HG02571 (cell line): ENCODE data around the gene AGBL4.
"Not testable (repeated sequence)": the region's sequence is repeated elsewhere in the genome, so short reads cannot be mapped to it uniquely, and the experiment has no call there.

ENCODE experiments used
- ATAC-seq: cut with Tn5 transposase; IDR thresholded peaks from one replicate; pipeline ENCODE4 v1.9.1; 2021; ENCODE audit warnings: mild to moderate bottlenecking, moderate library complexity; ENCODE audit not compliant: unreplicated experiment

AGBL4 gene

DNA sequence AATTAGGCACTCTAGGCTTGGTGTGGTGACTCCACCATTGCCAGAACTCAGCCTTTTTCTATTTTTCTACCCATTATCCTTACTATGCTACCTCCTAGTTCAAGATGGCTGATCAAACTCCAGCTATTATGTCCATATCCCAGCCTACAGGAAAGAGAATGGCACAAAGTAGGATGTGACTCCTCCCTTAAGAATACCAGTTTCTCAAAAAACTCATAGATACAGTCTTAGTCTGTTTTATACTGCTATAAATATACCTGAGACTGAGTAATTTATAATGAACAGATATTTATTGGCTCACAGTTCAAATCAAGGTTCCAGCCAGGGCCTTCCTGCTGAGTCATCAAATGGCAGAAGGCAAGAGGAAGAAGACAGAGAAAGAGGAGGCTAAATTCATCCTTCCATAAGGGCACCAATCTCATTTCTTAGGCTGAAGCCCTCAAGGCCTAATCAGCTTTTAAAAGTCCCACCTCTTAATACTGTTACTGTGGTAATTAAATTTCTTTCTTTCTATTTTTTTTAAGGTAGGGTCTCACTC, 704.3 kb downstream of the AGBL4 start:
- no peak for ATAC-seq

DNA sequence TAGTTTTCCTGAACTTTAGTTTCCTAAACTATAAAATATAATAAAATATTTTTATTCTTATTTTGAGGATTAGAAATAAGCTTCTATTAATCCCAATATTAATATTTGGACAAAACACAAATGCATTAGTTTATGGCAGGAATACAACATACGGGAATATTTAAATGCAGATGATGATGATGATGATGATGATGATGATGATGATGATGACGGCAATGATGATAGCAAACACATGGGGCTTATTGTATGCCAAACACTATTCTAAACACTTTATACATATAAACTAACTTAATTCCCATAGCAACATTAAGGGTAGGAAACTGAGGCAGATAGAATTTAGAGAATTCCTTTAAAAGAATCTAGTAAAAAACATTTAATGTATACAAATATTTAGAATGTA, 705.5 kb downstream of the AGBL4 start:
- no peak for ATAC-seq

DNA sequence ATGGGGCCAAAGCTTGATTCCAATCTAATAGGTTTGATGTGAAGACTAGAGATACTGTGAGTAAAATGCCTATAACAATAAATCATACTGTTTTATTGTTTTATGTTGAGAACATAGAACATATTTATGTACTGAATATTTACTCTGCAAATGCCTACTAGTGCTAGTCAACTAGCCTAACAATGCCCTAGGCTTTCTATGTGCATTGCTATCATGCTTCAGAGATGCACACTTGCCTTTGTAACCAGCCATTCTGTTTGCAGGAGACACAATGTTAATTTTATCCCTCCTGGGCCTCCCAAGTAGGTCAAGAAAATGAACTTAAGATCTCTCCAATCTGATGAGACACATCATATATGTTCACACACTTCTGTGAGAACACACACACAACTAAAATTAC, 716.3 kb downstream of the AGBL4 start:
- no peak for ATAC-seq

DNA sequence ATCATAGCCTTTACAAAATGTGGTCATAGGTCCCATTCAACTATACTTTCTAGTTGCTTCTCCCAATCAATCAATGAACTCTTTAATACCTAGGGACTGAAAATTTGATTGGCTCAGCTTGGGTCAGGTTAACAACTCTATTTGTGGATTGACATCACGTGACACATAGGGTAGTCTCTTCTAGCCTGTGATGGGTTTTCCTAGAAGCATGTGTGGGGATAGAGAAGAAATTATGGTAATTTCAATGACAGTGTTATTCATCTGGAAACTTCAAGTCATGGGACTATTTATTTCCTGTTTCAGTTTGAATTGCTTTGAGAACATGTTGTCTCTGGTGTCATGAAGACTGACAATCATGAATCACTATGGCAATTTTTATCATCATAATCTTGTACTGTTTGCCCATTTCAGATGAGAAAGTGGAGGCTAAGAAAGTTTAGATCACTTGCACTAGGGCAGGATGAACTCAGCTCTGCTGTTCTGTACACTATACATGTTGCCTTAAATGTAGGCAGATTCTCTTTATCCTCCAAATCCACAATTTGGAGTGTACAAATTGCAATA, 717.2 kb downstream of the AGBL4 start:
- ATAC-seq: no peak

DNA sequence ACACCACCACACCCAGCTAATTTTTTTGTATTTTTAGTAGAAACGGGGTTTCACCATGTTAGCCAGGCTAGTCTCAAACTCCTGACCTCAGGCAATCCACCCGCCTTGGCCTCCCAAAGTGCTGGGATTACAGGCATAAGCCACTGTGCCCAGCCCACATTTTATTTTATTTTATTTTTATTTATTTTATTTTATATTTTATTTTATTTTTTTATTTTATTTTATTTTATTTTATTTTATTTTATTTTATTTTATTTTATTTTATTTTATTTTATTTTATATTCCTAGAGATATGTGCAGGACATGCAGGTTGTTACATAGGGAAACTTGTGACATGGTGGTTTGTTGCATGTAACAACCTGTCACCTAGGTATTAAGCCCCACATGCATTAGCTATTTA, 721.4 kb downstream of the AGBL4 start:
- ATAC-seq: not testable (repeated sequence)

DNA sequence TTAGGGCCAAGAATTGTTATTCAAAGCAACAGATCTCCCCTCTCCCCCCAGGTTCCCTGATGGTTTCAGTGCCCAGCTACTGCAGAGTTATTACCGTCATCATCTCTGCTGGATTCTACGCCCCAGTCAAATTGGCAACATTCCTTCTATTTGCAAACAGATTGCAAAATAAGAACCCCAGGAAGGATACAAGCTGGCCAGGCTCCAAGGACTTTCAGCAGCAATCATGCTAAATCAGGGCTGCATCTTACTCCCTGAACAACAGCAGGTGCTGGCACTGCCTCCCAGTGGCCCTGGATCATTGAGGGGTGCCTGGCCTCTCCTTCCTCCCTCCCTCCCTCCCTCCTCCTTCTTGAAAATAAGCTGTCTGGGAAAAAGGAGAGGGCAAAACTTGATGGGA, 725.5 kb downstream of the AGBL4 start:
- ATAC-seq: no peak

DNA sequence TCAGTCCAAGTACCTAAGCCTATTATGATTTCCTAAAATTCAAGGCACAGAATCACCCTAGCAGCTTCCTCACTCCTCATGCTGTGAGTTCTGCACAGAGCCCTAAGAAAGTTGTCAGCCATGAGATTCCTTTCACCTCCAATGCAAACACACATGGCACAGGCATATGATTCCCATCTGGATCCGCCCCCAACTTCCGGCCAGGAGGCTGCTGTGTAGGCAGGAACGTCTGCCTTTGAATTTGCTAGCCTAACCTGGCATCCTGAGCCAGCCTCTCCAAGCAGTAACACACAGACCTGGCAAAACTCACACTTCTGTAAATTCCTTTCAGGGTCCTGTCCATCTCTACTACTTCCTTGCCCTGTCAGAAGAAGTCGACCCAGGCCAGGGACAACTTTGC, 726.0 kb downstream of the AGBL4 start:
- no peak for ATAC-seq

DNA sequence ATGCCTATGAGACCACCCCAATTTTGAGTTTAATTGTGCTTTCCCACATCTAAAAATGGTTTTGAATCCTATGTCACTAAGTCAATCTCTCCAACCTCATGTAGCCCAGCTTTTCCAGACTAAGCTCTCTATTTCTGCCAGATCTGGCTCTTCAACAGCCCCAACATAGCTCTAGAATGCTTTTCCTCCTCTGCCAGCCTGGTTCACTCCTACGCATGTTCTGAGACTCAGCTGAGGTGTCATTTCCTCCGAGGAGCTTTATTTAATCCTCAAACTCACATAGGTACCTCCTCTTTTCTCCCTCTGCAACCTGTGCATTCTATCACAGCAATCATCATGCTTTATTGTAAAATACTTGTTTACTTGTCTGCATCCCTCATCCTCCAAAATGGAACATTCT, 729.2 kb downstream of the AGBL4 start:
- no peak for ATAC-seq

DNA sequence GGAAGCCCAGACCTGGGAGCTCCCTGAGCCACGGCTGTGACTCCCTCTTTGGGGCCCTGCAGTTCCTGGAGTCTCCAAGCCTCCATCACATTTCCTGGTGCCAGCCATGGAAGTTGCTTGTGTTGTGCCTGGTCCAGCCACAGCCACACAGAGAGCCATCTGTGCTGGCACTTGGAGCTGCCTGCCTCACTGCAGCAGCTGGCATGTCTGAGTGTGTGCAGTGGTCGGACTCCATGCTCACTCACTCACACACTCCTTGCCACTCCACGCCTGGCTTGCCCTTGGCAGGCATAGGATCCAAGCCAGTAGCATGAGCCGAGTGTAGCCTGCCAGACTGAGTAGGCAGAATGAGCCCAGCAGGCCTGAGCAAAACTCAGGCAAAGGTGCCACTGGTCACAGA, 730.7 kb downstream of the AGBL4 start:
- ATAC-seq: no peak

DNA sequence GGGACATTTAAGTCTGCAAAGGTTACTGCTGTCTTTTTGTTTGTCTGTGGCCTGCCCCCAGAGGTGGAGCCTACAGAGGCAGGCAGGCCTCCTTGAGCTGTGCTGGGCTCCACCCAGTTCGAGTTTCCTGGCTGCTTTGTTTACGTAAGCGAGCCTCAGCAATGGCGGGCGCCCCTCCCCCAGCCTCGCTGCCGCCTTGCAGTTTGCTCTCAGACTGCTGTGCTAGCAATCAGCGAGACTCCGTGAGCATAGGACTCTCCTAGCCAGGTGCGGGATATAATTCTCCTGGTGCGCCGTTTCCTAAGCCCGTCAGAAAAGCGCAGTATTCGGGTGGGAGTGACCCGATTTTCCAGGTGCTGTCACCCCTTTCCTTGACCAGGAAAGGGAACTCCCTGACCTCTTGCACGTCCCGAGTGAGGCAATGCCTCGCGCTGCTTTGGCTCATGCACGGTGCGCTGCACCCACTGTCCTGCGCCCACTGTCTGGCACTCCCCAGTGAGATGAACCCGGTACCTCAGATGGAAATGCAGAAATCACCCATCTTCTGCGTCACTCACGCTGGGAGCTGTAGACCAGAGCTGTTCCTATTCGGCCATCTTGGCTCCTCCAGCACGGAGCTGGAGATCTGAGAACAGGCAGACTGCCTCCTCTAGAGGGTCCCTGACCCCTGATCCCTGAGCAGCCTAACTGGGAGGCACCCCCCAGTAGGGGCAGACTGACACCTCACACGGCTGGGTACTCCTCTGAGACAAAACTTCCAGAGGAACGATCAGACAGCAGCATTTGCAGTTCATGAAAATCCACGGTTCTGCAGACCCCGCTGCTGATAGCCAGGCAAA, 766.3 kb downstream of the AGBL4 start:
- not testable (repeated sequence) for ATAC-seq

DNA sequence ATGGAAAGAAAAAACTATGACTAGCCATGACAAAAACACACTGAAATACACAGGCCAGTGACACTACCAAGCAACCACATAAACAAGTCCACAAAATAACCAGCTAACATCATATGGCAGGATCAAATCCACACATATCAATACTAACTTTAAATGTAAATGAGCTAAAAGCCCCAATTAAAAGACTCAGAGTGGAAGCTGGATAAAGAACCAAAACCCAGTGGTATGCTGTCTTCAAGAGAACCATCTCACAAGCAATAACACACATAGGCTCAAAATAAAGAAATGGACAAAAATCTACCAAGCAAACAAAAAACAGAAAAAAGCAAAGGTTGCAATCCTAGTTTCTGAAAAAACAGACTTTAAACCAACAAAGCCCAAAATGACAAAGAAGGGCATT, 770.8 kb downstream of the AGBL4 start:
- ATAC-seq: no peak

DNA sequence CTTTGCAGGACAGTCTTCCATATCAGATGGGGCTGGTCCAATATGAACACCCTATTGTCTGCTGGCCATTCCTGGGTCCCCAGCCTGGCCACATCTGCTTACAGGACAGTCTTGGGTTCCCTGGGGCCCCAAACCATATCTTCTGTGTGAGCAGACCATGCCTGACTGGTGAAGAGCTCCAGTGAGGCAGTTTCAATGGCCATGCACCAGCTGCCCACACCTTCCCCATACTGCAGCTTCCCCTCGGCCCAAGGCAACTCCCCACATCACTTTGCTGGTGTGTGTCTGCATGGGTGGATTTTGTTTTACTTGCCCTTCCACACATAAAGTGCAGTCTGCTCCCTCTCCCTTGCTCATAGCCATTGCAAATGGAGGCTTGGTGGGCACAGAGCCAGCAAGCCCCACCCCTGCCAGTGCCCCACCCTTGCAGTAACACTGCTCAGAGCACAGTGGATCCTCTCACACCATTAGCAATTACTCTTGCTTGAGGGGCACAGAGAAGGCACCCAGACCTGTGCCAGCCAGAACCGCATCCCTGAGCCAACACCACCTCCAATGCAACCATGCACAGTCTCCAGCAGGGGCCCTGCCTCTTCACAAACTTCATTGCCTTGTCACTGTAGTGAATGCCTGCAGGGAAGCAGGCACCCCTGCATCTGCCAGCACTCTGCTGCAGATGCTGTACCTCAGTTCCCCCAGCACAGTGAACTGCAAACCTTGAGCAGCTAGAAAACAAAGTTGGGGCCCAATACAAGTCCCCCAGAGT, 772.6 kb downstream of the AGBL4 start:
- no peak for ATAC-seq

DNA sequence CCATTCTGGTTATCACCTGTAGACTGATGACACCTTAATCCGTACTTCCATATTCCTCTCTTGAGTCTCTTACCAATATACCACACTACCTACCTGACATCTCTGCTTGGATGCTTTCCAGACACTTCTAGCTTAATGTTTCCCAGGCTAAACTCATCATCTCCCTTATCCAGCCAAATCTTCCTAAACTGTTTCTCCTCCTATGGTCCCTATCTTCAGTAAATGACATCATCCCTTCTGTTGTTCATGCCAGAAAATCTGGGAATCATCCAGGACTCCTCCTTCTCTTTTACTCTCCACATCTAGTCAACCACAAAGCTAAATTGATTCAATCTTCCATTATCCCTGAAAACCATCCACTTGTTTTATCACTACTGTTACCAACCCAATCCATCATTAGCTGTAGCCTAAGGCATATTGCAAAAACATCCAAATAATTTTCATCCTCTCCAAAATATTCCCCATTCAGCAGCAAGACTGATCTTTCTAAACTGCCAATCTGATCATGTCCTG, 783.0 kb downstream of the AGBL4 start:
- ATAC-seq: no peak

DNA sequence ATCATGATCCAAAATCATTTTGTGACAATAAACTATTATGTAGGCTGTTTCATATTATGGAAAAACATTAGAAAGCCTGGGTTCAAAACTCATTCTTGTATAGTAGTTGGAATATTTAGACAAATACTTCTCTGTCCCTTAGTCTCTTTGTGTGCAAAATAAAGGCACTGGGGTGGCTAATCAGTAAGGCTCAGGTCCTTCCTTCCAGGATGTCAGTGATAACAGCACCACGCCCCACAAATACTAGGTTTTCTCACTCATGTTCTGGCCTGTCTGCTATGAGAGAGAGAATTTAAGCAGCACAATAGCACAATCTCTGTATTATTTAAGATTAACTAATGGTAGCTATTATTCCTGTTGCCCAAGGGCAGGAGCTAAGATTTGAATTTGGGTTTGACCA, 788.8 kb downstream of the AGBL4 start:
- ATAC-seq: no peak

DNA sequence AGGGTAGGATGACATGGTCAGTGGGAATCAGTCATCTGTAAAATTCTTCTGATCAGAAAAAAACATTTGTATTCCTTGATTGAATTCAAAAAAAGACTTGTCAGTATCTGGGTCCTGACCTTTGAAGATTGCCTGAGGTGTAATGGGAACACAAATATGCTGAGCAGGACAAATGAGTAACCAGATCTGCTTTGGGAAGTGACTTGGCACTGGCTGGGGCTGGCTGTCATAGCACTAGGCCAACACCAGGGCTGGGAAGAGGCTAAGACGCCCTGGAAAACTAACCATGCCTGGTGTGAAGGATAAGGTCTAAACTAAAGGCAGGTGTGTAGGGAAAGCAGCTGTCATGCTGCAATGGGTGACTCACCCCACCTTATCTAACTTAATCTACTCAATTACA, 794.2 kb downstream of the AGBL4 start:
- ATAC-seq: no peak

DNA sequence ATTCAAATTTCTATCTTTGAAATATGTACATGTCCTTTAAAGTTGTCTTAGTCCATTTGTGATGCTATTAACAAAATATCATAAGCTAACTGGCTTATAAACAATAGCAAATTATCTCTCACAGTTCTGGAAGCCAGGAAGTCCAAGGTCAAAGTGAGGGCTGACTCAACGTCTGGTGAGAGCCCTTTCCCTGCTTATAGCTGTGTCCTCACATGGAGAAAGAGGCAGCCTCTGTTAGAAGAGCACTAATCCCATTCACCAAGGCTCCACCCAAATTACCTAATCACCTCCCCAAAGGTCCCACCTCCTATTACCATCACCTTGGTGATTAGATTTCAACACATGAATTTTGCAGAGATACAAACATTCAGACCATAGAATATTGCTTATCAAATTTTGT, 797.0 kb downstream of the AGBL4 start:
- ATAC-seq: no peak

DNA sequence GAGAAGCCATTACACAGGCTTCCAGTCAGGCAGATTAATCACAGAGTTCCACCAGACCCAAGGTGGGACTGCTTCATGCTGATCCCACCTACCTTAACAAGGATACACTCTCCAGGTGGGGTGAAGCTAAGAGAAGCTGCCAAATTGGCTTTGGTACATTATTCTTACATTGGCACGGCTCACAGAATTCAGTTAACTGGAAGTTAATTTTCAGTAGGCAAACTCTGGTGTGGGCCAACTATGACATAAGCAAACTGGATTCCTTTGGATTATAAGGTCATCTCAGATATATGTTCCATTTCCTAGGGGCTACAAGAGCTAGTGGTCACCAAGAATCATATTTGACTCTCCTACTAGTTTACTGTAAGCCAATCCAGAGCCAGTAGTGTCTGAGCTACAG, 798.3 kb downstream of the AGBL4 start:
- ATAC-seq: no peak

DNA sequence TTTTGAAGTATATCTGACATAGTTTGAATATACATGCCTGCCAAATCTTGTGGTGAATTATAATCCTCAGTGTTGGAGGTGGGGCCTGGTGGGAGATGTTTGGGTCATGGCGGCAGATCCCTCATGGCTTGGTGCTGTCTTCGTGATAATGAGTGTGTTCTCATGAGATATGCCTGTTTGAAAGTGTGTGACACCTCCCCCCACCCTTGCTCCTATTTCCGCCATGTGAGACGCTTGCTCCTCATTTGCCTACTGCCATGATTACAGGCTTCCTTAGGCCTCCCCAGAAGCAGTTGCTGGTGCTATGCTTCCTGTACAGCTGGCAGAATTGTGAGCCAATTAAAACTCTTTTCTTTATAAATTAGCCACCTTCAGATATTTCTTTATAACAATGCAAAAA, 810.5 kb downstream of the AGBL4 start:
- ATAC-seq: no peak

DNA sequence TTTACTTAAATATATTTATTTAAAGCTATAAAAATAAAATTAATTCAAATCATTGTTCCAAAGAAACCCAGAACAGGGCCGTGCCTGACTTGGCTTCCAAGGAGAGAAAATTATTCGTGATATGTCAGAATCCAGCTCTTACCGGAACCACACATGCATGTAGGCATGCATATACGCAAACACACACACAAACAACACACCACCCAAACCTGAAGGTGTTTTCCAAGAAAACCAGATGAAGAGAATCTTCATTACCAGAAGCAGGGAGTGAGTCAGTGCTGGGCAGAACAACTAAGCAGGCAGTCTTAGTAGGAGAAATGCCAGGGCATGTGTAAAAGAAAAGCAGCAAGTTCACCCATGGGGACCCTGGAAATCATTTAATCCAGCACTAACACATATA, 815.0 kb downstream of the AGBL4 start:
- ATAC-seq: no peak

DNA sequence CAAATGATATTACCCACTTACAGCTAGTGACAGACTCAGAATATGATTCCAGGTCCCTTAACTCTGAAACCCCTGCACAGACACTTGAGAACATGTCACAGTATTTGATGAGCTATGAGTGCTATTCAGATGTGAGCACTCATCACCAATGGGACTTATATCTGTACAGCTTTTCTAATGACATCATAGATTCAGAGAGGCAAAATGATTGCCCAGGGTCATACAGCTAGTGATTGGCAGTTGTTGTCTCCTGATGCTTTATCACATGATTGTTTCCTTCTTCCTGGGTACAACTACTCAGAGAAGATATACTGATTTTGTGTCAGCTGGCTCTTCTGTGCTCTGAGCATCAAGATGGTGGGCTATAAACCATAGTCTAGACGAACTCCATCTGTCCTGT, 819.0 kb downstream of the AGBL4 start:
- no peak for ATAC-seq

DNA sequence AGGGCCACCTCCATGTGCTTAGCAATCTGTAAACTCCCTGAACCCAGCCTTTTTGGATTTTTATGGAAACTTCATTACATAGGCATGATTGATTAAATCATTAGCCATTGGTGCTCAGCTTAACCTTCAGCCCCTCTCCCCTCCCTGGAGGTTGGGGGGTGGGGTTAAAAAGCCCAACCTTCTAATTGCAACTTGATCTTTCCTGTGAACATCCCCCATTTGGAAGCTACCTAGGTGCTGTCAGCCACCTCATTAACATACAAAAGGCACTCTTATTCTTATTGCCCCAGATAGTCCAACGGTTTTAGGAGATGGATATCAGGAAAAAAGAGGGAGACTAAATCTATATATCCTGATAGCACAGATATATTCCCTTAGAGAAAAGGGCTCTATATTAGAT, 823.0 kb downstream of the AGBL4 start:
- no peak for ATAC-seq

DNA sequence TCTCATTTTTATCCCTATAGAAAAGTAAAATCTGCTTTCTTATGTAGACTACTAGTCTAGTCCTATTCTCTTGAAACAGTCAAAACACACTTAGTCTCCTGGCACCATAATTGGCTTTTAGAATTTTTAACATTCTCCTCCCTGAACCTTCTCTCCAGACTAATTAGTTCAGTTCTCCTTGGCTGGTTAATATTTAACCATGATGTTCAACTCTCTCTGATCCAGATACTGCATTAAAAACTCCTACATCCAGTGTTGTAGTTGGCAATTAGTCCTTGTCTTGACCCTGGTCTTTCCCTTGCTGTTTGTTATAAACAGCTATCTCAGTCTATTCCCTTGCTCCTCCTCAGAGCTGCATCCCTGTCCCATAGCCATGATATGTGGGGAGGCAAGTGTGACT, 824.2 kb downstream of the AGBL4 start:
- no peak for ATAC-seq
